ENCODE results near the gene DCDC2B.

Gene DCDC2B

DNA sequence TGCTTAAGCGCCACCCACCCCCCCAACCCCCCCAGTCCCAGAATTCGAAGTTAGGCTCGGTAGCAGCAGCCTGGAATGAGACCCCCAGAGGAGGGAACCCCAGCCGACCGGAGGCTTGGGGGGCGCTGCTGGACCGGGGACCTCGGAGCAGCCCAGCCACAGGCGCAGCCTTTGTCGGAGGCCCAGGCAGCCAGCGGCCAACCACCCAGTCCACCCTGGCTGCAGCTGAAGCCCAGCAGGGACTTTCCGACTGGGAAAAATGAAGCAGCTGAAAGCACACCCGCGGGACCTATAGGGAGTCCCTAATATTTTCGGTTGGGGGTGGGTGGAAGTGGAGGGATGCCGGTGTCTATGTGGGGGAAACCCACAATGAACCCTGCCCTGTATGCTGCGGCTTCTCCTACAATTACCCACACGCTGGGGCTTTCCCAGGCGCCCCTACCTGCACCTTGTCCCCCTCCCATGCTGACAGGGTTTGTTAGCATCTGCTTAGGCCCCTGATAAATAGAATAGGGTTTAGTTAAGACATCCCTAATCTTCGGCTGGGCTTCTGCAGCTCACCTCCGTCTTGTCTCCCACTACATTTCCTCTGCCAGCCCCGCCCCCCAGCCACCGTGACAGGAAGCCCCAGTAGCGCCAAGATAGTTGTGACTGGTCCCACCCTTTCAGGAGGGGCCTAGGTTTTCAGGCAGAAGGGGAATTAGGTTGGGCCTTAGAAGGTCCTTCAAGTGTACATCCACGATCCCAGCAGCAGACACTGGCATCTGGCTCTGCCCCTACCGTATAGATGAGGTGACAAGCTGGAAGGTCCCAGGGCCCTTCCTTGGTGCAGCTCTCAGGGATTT is 7.7 kb upstream of the DCDC2B start:
- Histone ChIP-seq H3K27me3 (ENCODE audit: control insufficient read depth in 1 of 2, insufficient read depth in 2 of 2, low read length in 2 of 2) (no peaks in the 10 kb centered on the region), H3K27ac (ENCODE audit: low read depth, low read length) (peak overlapping the region; percentile 56), H3K4me3 (ENCODE audit: low read depth in 1 of 2, low read length in 2 of 2) (peak overlapping the region; percentile 57 to 82), H3K9ac (ENCODE audit: low read depth in 1 of 2, low read length in 2 of 2) (peak overlapping the region; percentile 36 to 52), H3K36me3 (ENCODE audit: control insufficient read depth in 1 of 2, insufficient read depth in 2 of 2, low read length in 2 of 2) (peaks cover 17 to 22% of the 10 kb centered on the region in 2 donors), H3K9me3 (ENCODE audit: control insufficient read depth in 1 of 2, low read length in 2 of 2) (no peaks in the 10 kb centered on the region), H3K4me1 (ENCODE audit: control insufficient read depth in 1 of 2, insufficient read depth in 2 of 2, low read length in 2 of 2) (peaks cover 15 to 32% of the 10 kb centered on the region in 2 donors)

DNA sequence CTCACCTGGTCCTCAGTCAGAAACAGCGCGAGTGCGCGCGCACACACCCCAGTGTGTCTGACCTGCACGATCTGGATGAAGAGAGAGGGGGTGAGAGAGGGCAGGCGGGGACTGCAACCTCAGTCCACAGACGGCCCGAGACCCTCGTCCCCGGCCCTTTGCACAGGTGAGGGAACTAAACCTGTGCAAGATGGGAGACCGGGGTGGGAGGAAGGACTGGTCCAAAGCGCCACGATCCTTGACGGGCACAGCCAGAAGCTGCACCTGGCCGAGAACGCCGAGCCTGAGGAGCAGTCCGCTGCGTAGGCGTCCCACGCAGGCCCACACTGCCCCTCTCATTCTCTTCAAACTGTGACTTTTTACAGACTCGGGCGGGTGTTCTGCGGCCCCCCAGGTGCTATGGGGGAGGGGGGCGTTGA is 3.9 kb upstream of the DCDC2B start:
- Histone ChIP-seq H3K36me3 (ENCODE audit: control insufficient read depth in 1 of 2, insufficient read depth in 2 of 2, low read length in 2 of 2) (peaks cover 0 to 4% of the 10 kb centered on the region in 2 donors), H3K27me3 (ENCODE audit: control insufficient read depth in 1 of 2, insufficient read depth in 2 of 2, low read length in 2 of 2) (no peaks in the 10 kb centered on the region), H3K4me3 (ENCODE audit: low read depth in 1 of 2, low read length in 2 of 2) (peak overlapping the region; percentile 83 to 84), H3K27ac (ENCODE audit: low read depth, low read length) (no peak overlapping the region), H3K4me1 (ENCODE audit: control insufficient read depth in 1 of 2, insufficient read depth in 2 of 2, low read length in 2 of 2) (peaks cover 27 to 48% of the 10 kb centered on the region in 2 donors), H3K9me3 (ENCODE audit: control insufficient read depth in 1 of 2, low read length in 2 of 2) (no peaks in the 10 kb centered on the region), H3K9ac (ENCODE audit: low read depth in 1 of 2, low read length in 2 of 2) (peak overlapping the region; percentile 90 to 97)

DNA sequence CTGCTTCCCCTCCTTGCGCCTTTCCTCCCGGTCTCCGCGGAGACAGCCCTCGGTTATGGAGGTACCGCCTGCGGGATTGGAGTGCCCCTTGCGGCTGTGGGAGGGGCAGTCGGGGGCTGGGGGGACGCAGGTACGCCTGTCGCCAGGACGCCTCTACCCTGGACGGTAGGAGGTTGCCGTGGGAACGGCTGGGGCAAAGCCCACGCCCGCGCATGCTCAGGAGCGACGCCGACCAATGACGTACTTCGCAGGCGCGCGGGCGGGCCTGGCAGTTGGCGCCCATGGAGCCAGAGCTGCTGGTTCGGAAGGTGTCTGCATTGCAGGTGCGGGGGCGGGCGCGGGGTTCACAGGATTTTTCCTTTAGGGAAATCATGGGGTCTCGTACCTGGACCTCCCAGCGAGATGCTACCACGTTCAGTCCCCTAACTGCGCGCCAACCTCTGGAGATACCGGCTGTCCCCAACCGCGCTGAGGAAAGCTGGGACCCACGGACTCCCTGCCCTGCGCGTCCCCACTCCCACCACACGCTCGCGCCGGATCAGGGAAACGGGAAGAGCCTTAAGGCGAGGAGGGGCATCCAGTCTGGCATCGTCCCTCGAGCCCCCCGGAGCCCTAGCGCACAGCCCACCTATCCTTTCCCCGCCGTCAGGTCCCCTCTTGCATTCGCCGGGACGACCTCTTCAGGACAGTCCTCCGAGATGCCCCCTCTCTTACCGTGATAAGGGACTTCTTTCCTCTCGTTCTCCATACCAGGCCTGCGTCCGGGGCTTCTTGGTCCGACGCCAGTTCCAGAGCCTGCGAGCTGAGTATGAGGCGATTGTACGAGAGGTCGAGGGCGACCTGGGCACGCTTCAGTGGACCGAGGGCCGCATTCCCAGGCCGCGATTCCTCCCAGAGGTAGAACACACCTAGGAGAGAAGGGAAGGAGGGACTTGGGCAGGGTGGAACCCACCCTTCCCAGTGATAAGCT is 3.2 kb upstream of the DCDC2B start, which contains the start of gene IQCC:
IQCC (plus strand) TSS at position 271 of the 970 bp plus-strand sequence; CDS start at position 282, 11 bp downstream.
- Histone ChIP-seq H3K36me3 (ENCODE audit: control insufficient read depth in 1 of 2, insufficient read depth in 2 of 2, low read length in 2 of 2) (peaks cover 0 to 4% of the 10 kb centered on the region in 2 donors), H3K9me3 (ENCODE audit: control insufficient read depth in 1 of 2, low read length in 2 of 2) (no peaks in the 10 kb centered on the region), H3K27ac (ENCODE audit: low read depth, low read length) (no peak within 1 kb of the TSS), H3K9ac (ENCODE audit: low read depth in 1 of 2, low read length in 2 of 2) (peak within 1 kb of the TSS; percentile 90 to 97), H3K27me3 (ENCODE audit: control insufficient read depth in 1 of 2, insufficient read depth in 2 of 2, low read length in 2 of 2) (no peaks in the 10 kb centered on the region), H3K4me3 (ENCODE audit: low read depth in 1 of 2, low read length in 2 of 2) (peak within 1 kb of the TSS; percentile 83 to 84), H3K4me1 (ENCODE audit: control insufficient read depth in 1 of 2, insufficient read depth in 2 of 2, low read length in 2 of 2) (peaks cover 24 to 43% of the 10 kb centered on the region in 2 donors)

DNA sequence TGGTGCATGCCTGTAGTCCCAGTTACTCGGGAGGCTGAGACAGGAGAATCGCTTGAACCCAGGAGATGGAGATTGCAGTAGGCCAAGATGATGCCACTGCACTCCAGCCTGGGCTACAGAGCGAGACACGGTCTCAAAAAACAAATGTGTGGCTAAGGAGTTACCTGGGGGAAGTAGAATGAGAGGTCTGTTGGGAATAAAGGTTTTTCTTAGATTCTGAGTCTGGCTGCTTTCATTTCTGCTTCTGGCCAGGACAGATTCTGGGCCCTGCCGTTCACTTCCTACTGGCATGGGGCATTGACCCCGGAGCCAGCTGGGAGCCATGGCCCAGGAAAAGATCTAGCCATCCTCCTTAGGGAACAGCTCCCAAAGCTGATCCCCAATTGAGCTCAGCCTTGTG is 420 bp upstream of the DCDC2B start:
- H3K36me3 ChIP-seq (ENCODE audit: control insufficient read depth in 1 of 2, insufficient read depth in 2 of 2, low read length in 2 of 2) = peaks cover 0 to 4% of the 10 kb centered on the region in 2 donors
- no peak overlapping the region for H3K4me3 ChIP-seq (ENCODE audit: low read depth in 1 of 2, low read length in 2 of 2)
- H3K9ac ChIP-seq (ENCODE audit: low read depth in 1 of 2, low read length in 2 of 2) = no peak overlapping the region
- peaks cover 24 to 28% of the 10 kb centered on the region in 2 donors for H3K4me1 ChIP-seq (ENCODE audit: control insufficient read depth in 1 of 2, insufficient read depth in 2 of 2, low read length in 2 of 2)
- no peak overlapping the region for H3K27ac ChIP-seq (ENCODE audit: low read depth, low read length)
- no peaks in the 10 kb centered on the region for H3K9me3 ChIP-seq (ENCODE audit: control insufficient read depth in 1 of 2, low read length in 2 of 2)
- H3K27me3 ChIP-seq (ENCODE audit: control insufficient read depth in 1 of 2, insufficient read depth in 2 of 2, low read length in 2 of 2) = no peaks in the 10 kb centered on the region

DNA sequence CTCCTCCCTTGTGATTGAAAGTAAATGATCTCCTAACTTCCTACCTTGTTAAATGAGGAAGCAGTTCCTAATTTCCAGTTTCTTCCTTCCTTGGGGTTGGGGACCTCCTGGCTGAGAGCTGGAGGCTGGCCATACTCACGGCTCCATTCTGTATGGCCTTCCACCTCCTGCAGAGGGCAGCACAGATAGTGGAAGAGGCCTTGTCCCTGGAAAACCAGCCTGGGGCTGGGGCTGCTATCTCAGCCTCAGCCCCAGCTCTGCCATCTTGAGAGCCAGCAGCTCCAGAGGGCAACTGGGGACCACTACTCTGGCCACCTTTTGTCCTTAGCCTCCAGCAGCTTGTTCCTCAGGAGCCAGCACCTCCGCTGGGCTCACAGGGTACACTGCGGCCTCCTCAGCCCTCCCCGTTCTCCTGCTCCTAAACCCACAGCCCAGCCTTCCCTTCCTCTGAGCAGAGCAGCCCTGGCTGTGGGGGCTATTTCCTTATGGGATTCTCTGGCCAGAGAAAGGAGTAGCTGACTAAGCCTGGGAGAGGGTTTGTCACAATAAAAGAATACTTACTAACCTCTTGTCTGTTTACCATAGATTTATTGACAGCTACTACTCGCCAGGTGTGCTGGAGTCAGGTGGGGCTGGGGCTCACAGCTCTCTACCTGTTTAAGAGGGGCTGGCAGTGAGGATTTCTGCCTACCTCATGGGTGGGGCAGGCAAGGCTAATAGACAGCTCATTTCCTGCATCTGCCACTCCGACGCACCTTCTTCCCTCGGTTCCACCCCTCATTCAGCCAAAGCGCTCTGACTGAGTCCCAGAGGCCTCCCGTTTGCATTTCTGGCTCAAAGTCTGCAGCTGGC is 7.0 kb downstream of the DCDC2B start:
- Histone ChIP-seq H3K36me3 (ENCODE audit: control insufficient read depth in 1 of 2, insufficient read depth in 2 of 2, low read length in 2 of 2) (peaks cover 12 to 28% of the 10 kb centered on the region in 2 donors), H3K4me1 (ENCODE audit: control insufficient read depth in 1 of 2, insufficient read depth in 2 of 2, low read length in 2 of 2) (peaks cover 15 to 20% of the 10 kb centered on the region in 2 donors), H3K9me3 (ENCODE audit: control insufficient read depth in 1 of 2, low read length in 2 of 2) (no peaks in the 10 kb centered on the region), H3K27me3 (ENCODE audit: control insufficient read depth in 1 of 2, insufficient read depth in 2 of 2, low read length in 2 of 2) (no peaks in the 10 kb centered on the region), H3K27ac (ENCODE audit: low read depth, low read length) (peak overlapping the region; percentile 62), H3K9ac (ENCODE audit: low read depth in 1 of 2, low read length in 2 of 2) (no peak overlapping the region), H3K4me3 (ENCODE audit: low read depth in 1 of 2, low read length in 2 of 2) (no peak overlapping the region)

DNA sequence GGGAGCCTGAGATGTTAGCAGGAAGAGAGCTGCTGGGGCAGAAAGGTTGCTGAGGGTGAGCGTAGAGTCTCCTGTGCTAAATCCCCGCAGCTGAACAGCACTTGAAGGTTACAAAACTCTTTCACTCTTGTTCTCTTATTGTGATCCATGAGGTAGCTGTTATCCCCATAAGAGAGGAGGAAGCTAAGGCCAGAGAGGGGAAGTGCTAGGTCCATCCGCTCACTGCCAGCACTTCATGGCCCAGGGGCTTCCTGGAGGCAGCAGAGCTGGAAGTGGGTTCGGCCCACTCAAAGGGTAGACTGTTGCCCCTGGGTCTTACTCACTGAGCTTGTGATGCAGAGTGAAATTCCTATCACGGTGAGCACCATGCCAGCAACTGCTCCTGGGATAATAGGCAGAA is 7.7 kb downstream of the DCDC2B start:
- Histone ChIP-seq H3K4me3 (ENCODE audit: low read depth in 1 of 2, low read length in 2 of 2) (no peak overlapping the region), H3K4me1 (ENCODE audit: control insufficient read depth in 1 of 2, insufficient read depth in 2 of 2, low read length in 2 of 2) (peaks cover 22 to 27% of the 10 kb centered on the region in 2 donors), H3K27ac (ENCODE audit: low read depth, low read length) (no peak overlapping the region), H3K9ac (ENCODE audit: low read depth in 1 of 2, low read length in 2 of 2) (no peak overlapping the region), H3K9me3 (ENCODE audit: control insufficient read depth in 1 of 2, low read length in 2 of 2) (no peaks in the 10 kb centered on the region), H3K27me3 (ENCODE audit: control insufficient read depth in 1 of 2, insufficient read depth in 2 of 2, low read length in 2 of 2) (no peaks in the 10 kb centered on the region), H3K36me3 (ENCODE audit: control insufficient read depth in 1 of 2, insufficient read depth in 2 of 2, low read length in 2 of 2) (peaks cover 12 to 28% of the 10 kb centered on the region in 2 donors)

DNA sequence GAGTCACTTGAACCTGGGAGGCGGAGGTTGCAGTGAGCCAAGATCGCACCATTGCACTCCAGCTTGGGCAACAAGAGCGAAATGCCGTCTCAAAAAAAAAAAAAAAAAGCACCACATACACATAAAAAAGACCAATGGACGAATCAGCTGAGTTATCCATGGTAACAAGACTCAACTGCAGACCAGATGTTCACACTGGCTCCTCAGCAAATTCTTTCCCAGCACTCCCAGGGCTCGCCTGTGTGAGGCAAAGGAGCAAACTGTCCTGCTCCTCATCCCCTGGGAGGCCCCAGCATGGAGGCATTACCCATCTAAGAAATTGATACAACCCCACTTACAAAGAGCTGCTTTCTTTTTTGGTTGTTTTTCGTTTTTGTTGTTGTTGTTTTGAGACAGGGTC is 10.1 kb downstream of the DCDC2B start:
- Histone ChIP-seq H3K4me1 (ENCODE audit: control insufficient read depth in 1 of 2, insufficient read depth in 2 of 2, low read length in 2 of 2) (peaks cover 38 to 39% of the 10 kb centered on the region in 2 donors), H3K4me3 (ENCODE audit: low read depth in 1 of 2, low read length in 2 of 2) (no peak overlapping the region), H3K36me3 (ENCODE audit: control insufficient read depth in 1 of 2, insufficient read depth in 2 of 2, low read length in 2 of 2) (peaks cover 16 to 32% of the 10 kb centered on the region in 2 donors), H3K27ac (ENCODE audit: low read depth, low read length) (no peak overlapping the region), H3K9me3 (ENCODE audit: control insufficient read depth in 1 of 2, low read length in 2 of 2) (no peaks in the 10 kb centered on the region), H3K9ac (ENCODE audit: low read depth in 1 of 2, low read length in 2 of 2) (no peak overlapping the region), H3K27me3 (ENCODE audit: control insufficient read depth in 1 of 2, insufficient read depth in 2 of 2, low read length in 2 of 2) (no peaks in the 10 kb centered on the region)

DNA sequence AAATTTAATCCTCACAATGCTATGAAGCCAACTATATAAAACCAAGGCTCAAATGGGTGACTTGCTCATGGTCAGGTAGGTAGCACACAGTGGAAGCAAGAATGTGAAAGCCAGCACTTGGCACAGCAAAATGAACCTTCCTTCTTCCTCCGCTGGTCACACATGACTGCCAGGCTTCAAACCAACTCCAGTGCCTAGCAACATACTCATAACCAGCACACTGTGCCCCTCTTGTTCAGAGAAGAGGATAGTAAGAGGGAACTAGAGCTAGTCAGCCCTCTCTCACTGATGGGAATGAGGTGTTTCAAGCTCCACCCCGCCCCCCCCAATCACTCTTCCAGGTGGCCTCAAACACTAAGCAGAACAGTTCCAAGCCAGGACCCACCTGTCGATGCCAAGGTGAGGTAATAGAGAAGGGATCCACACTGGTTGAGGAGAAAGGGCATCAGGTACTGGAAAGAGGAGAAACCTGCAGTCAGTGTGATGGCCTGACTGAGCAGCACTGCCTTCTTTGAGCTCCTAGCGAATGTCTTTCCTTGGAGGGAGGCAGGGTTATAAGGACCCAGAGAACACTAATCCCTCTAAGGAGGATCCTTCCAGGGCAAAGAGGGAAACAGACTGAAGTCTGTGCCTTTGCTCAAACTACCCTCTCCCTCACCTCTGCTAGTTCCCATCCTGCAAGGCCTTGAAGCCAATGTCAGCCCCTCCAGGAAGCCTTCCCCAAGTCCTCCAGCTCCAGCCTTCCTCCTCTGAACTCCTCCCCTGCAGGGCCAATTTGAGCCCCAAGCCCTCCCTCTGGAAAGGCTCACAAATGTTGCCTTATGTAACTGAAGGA is 12.1 kb downstream of the DCDC2B start:
- no peaks in the 10 kb centered on the region for H3K9me3 ChIP-seq (ENCODE audit: control insufficient read depth in 1 of 2, low read length in 2 of 2)

DNA sequence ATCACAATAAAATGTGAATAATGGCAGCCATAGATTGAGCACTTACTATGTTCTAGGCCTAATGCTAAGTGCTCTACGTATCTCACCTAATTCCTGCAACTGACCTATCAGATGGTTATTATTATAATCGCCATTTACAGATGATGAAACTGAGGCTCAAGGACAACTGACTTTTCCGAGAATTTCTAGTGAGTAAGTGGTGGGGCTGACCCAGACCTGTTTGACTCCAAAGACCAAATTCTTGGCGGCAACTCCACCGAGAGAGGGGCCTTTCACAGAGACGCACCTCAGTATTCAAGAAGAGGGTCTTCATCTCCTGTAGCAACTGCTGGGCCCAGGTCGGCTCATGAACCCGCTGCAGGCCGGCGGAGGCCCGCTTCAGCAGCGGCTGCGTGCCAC is 12.7 kb downstream of the DCDC2B start:
- no peaks in the 10 kb centered on the region for H3K27me3 ChIP-seq (ENCODE audit: control insufficient read depth in 1 of 2, insufficient read depth in 2 of 2, low read length in 2 of 2)
- H3K36me3 ChIP-seq (ENCODE audit: control insufficient read depth in 1 of 2, insufficient read depth in 2 of 2, low read length in 2 of 2) = peaks cover 19 to 42% of the 10 kb centered on the region in 2 donors
- peak overlapping the region; percentile 97 to 99 for H3K4me3 ChIP-seq (ENCODE audit: low read depth in 1 of 2, low read length in 2 of 2)
- no peak overlapping the region for H3K27ac ChIP-seq (ENCODE audit: low read depth, low read length)
- H3K9ac ChIP-seq (ENCODE audit: low read depth in 1 of 2, low read length in 2 of 2) = peak overlapping the region; percentile 39 to 98
- H3K9me3 ChIP-seq (ENCODE audit: control insufficient read depth in 1 of 2, low read length in 2 of 2) = no peaks in the 10 kb centered on the region
- H3K4me1 ChIP-seq (ENCODE audit: control insufficient read depth in 1 of 2, insufficient read depth in 2 of 2, low read length in 2 of 2) = peaks cover 27 to 31% of the 10 kb centered on the region in 2 donors

More for the DNA sequence above, 12.1 kb downstream of the DCDC2B start:
- Histone ChIP-seq H3K36me3 (ENCODE audit: control insufficient read depth in 1 of 2, insufficient read depth in 2 of 2, low read length in 2 of 2) (peaks cover 15 to 41% of the 10 kb centered on the region in 2 donors), H3K4me1 (ENCODE audit: control insufficient read depth in 1 of 2, insufficient read depth in 2 of 2, low read length in 2 of 2) (peaks cover 32 to 37% of the 10 kb centered on the region in 2 donors), H3K27me3 (ENCODE audit: control insufficient read depth in 1 of 2, insufficient read depth in 2 of 2, low read length in 2 of 2) (no peaks in the 10 kb centered on the region), H3K4me3 (ENCODE audit: low read depth in 1 of 2, low read length in 2 of 2) (peak overlapping the region; percentile 97 to 99), H3K9ac (ENCODE audit: low read depth in 1 of 2, low read length in 2 of 2) (peak overlapping the region; percentile 39 to 98), H3K27ac (ENCODE audit: low read depth, low read length) (no peak overlapping the region)

All from duodenal mucosa (tissue), 2 donors.